GM18511 (cell line): ENCODE data around the gene SMARCAL1.
"Not testable (repeated sequence)": the region's sequence is repeated elsewhere in the genome, so short reads cannot be mapped to it uniquely, and the experiment has no call there.

ENCODE experiments used
- ATAC-seq: cut with Tn5 transposase; IDR thresholded peaks from one replicate; pipeline ENCODE4 v1.9.1; 2021; ENCODE audit warnings: mild to moderate bottlenecking, moderate library complexity; ENCODE audit not compliant: unreplicated experiment

SMARCAL1 gene

GRCh38 chr2:216412022-216412999, at the start of gene SMARCAL1:
Gene SMARCAL1, plus strand, starts transcription at chr2:216412484. Its CDS starts 2,221 bp downstream, at chr2:216414705.
- peak; percentile 90 for ATAC-seq

- ATAC-seq = no peak
These were observed 49.6 kb upstream of the SMARCAL1 start for GRCh38 chr2:216362730-216363129.

- ATAC-seq = no peak
These were observed 49.1 kb upstream of the SMARCAL1 start for GRCh38 chr2:216363221-216363620.

- ATAC-seq = no peak
These were observed 46.8 kb upstream of the SMARCAL1 start for GRCh38 chr2:216365518-216365917.

GRCh38 chr2:216366777-216367471, 45.4 kb upstream of the SMARCAL1 start:
- no peak for ATAC-seq

- ATAC-seq = no peak
These were observed 42.5 kb upstream of the SMARCAL1 start for GRCh38 chr2:216369821-216370220.

GRCh38 chr2:216370961-216371712, 41.1 kb upstream of the SMARCAL1 start:
- ATAC-seq = no peak

GRCh38 chr2:216371721-216372702, 40.3 kb upstream of the SMARCAL1 start, which contains the start of gene MARCHF4:
Gene MARCHF4, minus strand, starts transcription at chr2:216372483. Its CDS starts 2,223 bp downstream, at chr2:216370260.
- no peak for ATAC-seq

- ATAC-seq = no peak
These were observed 39.5 kb upstream of the SMARCAL1 start for GRCh38 chr2:216372761-216373291.

GRCh38 chr2:216373896-216374295, 38.4 kb upstream of the SMARCAL1 start:
- no peak for ATAC-seq

GRCh38 chr2:216375286-216375685, 37.0 kb upstream of the SMARCAL1 start:
- no peak for ATAC-seq

GRCh38 chr2:216379977-216380376, 32.3 kb upstream of the SMARCAL1 start:
- ATAC-seq = no peak

- not testable (repeated sequence) for ATAC-seq
These were observed 27.9 kb upstream of the SMARCAL1 start for GRCh38 chr2:216384409-216384808.

- ATAC-seq = no peak
These were observed 26.8 kb upstream of the SMARCAL1 start for GRCh38 chr2:216385478-216385877.

GRCh38 chr2:216387262-216387661, 25.0 kb upstream of the SMARCAL1 start:
- no peak for ATAC-seq

- no peak for ATAC-seq
These were observed 24.0 kb upstream of the SMARCAL1 start for GRCh38 chr2:216388046-216388884.

GRCh38 chr2:216389570-216389969, 22.7 kb upstream of the SMARCAL1 start:
- no peak for ATAC-seq

GRCh38 chr2:216391401-216391800, 20.9 kb upstream of the SMARCAL1 start:
- ATAC-seq = no peak
